Colonic mucosa (tissue), 4 donors: ENCODE results near the gene LAMA5. TPM values are rescaled to one million over a fixed set of nuclear protein-coding genes. Genes with fewer than 3 reads are reported as not detected.

Experiments used
- DNase-seq: peaks from one replicate; pipeline ENCODE4 v3.0.0-alpha.2; 2020
- H3K27ac ChIP-seq: fragments of 200-600 bp; one replicate; pipeline ENCODE4 v1.8.0; 2021
- H3K27me3 ChIP-seq: fragments of 200-600 bp; one replicate; pipeline ENCODE4 v1.8.0; 2021
- H3K36me3 ChIP-seq: fragments of 200-600 bp; one replicate; pipeline ENCODE4 v1.8.0; 2021
- H3K4me1 ChIP-seq: fragments of 200-600 bp; one replicate; pipeline ENCODE4 v1.8.0; 2021; ENCODE audit warnings: mild to moderate bottlenecking
- H3K4me3 ChIP-seq: fragments of 200-600 bp; one replicate; pipeline ENCODE4 v1.8.0; 2021
- H3K9ac ChIP-seq, 2 donors: one replicate each; pipeline ENCODE4 v1.7.0; 2013; ENCODE audit warnings: control low read depth in 2 of 2, low read depth in 2 of 2, low read length in 2 of 2
- H3K9me3 ChIP-seq: fragments of 200-600 bp; one replicate; pipeline ENCODE4 v1.8.0; 2021
- intact Hi-C: fragments of 100-400 bp; cut with DNase I; formaldehyde crosslinking; loops from one replicate; pipeline ENCODE4 v1.14.1; 2022
- total RNA-seq, 2 donors: library from RNA; stranded (reverse); fragmentation: NEBNext Ultra II Directional in 1 of 2; extraction: Animal tissue kit (Norgen Biotek cat#: 25700) in 1 of 2; gene quantifications; one replicate each; pipeline ENCODE4 v1.2.1, GENCODE V29; 2021
- TF ChIP-seq, protein P1 (sequence below): fragments of 200-600 bp; IDR thresholded peaks from one replicate; pipeline ENCODE4 v1.8.0; 2022; ENCODE audit warnings: antibody characterized with exemption, mild to moderate bottlenecking
- donor health status: healthy.
- donor health status: DM: no; HTN: no; CAD: no.
- donor health status: DM: no; HTN: no; CAD: no.

The LAMA5 gene
- total RNA-seq, 2 donors from 2014 or later: 32.5 to 35.5 TPM

- Histone ChIP-seq H3K9ac (peak overlapping the region in 1 of 2 donors; percentile 12), H3K36me3 (no peaks in the 10 kb centered on the region), H3K27me3 (peaks cover 30% of the 10 kb centered on the region), H3K4me3 (no peak overlapping the region), H3K9me3 (no peaks in the 10 kb centered on the region), H3K27ac (peak overlapping the region; percentile 28), H3K4me1 (peaks cover 18% of the 10 kb centered on the region)
- intact Hi-C loops: no loop called here
- no peak for DNase-seq
- TF ChIP-seq, protein P1, sequence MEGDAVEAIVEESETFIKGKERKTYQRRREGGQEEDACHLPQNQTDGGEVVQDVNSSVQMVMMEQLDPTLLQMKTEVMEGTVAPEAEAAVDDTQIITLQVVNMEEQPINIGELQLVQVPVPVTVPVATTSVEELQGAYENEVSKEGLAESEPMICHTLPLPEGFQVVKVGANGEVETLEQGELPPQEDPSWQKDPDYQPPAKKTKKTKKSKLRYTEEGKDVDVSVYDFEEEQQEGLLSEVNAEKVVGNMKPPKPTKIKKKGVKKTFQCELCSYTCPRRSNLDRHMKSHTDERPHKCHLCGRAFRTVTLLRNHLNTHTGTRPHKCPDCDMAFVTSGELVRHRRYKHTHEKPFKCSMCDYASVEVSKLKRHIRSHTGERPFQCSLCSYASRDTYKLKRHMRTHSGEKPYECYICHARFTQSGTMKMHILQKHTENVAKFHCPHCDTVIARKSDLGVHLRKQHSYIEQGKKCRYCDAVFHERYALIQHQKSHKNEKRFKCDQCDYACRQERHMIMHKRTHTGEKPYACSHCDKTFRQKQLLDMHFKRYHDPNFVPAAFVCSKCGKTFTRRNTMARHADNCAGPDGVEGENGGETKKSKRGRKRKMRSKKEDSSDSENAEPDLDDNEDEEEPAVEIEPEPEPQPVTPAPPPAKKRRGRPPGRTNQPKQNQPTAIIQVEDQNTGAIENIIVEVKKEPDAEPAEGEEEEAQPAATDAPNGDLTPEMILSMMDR: no peak
These were observed 3.9 kb upstream of the LAMA5 start for GRCh38 chr20:62370807-62371587.

- Histone ChIP-seq H3K9me3 (no peaks in the 10 kb centered on the region), H3K36me3 (no peaks in the 10 kb centered on the region), H3K4me3 (no peak overlapping the region), H3K4me1 (peaks cover 19% of the 10 kb centered on the region), H3K27ac (peak overlapping the region; percentile 28), H3K27me3 (peaks cover 32% of the 10 kb centered on the region), H3K9ac (peak overlapping the region in 1 of 2 donors; percentile 12)
- intact Hi-C loops: no loop called here
- TF ChIP-seq, protein P1: no peak
- no peak for DNase-seq
These were observed 3.1 kb upstream of the LAMA5 start for GRCh38 chr20:62370115-62370806.

DNA sequence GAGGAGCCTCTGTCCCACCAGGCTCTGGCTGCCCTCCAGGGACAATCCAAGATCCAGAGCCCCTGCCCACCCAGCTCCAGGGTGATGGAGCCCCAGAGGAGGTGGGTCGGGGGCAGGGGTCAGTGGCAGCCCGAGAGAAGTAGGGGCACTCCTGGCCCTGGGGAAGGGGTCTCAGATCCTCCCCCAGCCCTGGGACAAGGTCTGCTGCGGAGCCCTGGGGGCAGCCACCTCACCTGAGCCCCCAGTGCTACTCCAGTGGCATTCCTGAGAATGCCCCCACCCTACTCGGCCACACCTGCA lies 2.7 kb upstream of the LAMA5 start:
- H3K4me1 ChIP-seq: peaks cover 19% of the 10 kb centered on the region
- H3K9ac ChIP-seq: no peak overlapping the region
- H3K36me3 ChIP-seq: no peaks in the 10 kb centered on the region
- H3K9me3 ChIP-seq: no peaks in the 10 kb centered on the region
- TF ChIP-seq, protein P1: no peak
- peaks cover 30% of the 10 kb centered on the region for H3K27me3 ChIP-seq
- H3K4me3 ChIP-seq: no peak overlapping the region
- intact Hi-C loops: no loop called here
- DNase-seq: no peak
- H3K27ac ChIP-seq: peak overlapping the region; percentile 28

- Histone ChIP-seq H3K4me3 (no peak overlapping the region), H3K27me3 (peaks cover 28% of the 10 kb centered on the region), H3K27ac (peak overlapping the region; percentile 28), H3K36me3 (no peaks in the 10 kb centered on the region), H3K9me3 (no peaks in the 10 kb centered on the region), H3K4me1 (peaks cover 19% of the 10 kb centered on the region), H3K9ac (no peak overlapping the region)
- no peak for DNase-seq
- TF ChIP-seq, protein P1: peak; percentile 18
- intact Hi-C loops: no loop called here
These were observed 2.1 kb upstream of the LAMA5 start for GRCh38 chr20:62368976-62369814.

DNA sequence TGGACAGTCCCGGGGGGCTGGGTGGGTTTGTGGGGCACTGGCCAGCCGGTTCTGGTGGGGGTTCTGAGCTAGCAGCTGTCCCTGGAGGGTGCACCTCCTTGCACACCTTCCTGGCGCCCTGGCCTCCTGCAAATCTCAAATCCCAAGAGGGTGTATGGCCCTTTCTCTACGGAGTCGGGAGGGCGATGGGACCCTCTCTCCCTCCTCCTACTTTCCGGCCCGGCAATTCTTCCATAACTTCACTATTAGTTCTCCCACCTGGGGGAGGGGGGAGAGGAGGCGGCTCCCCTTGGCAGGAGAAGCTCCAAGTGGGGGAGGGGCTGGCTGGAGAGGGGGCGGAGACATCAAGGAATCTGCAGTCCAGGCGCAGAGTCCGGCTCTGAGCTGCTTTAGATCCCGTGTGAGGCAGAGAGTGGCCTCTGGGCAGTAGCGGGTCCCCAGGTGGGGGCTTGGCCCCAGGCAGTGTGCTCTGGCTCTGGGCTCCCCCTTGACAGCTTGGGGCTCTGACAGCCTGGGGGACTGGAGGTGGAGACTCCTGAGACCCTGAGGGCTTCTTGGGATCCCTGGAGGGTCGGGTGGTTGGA lies 1.4 kb upstream of the LAMA5 start:
- H3K4me3 ChIP-seq: peak overlapping the region; percentile 61
- peak overlapping the region; percentile 46 for H3K27ac ChIP-seq
- no peaks in the 10 kb centered on the region for H3K36me3 ChIP-seq
- peaks cover 28% of the 10 kb centered on the region for H3K27me3 ChIP-seq
- H3K9me3 ChIP-seq: no peaks in the 10 kb centered on the region
- TF ChIP-seq, protein P1: no peak
- H3K4me1 ChIP-seq: peaks cover 19% of the 10 kb centered on the region
- DNase-seq: no peak
- H3K9ac ChIP-seq: peak overlapping the region in 1 of 2 donors; percentile 50
- intact Hi-C loops: no loop called here
